B cell (primary cell): ENCODE results near the gene ITIH1. TPM values are rescaled to one million over a fixed set of nuclear protein-coding genes. Genes with fewer than 3 reads are reported as not detected.

ENCODE experiments used
- ATAC-seq: fragments of 200-7000 bp; cut with Tn5 transposase; one replicate; pipeline ENCODE4 v1.10.0; 2021; ENCODE audit warnings: low read depth, mild to moderate bottlenecking, moderate number of reproducible peaks, moderate library complexity
- CTCF ChIA-PET: fragments of 350-600 bp; sonication (Branson Sonifier 250); formaldehyde crosslinking; loops from one replicate; lab custom pipeline; 2021; ENCODE audit warnings: antibody characterized with exemption, inconsistent platforms; lab: Charles Lee
- POLR2A ChIA-PET: fragments of 350-600 bp; sonication (Branson Sonifier 250); formaldehyde crosslinking; loops from one replicate; lab custom pipeline; 2021; ENCODE audit warnings: antibody characterized with exemption; lab: Charles Lee
- DNase-seq: peaks from one replicate; pipeline ENCODE4 v3.0.0; 2013
- H2AFZ ChIP-seq: 2 replicates; pipeline ENCODE4 v1.6.1; 2012; ENCODE audit warnings: mild to moderate bottlenecking, low read depth, low read length; ENCODE audit not compliant: insufficient read depth, poor library complexity, severe bottlenecking
- H3K27ac ChIP-seq, 2 donors: 1 replicate in 1 of 2; 2 replicates in 1 of 2; pipeline ENCODE4 v1.5.1; 2012 to 2013; ENCODE audit warnings: low read length in 2 of 2, mild to moderate bottlenecking in 2 of 2, moderate library complexity in 1 of 2
- H3K27me3 ChIP-seq, 4 experiments: fragments of 200-600 bp in 1 of 4; sonication (generic) in 1 of 4; replicated peaks in 1 of 4; 1 replicate in 2 of 4; 2 replicates in 2 of 4; pipeline versions ENCODE4 v1.6.1 to v1.7.0; 2013 to 2016; ENCODE audit warnings: low read length in 3 of 4, mild to moderate bottlenecking in 2 of 4, mixed read lengths in 1 of 4, moderate library complexity in 1 of 4; ENCODE audit not compliant: insufficient read depth in 4 of 4, control insufficient read depth in 3 of 4; ENCODE audit errors: control extremely low read depth in 1 of 4
- H3K36me3 ChIP-seq, 2 experiments: replicated peaks in 1 of 2; 1 replicate in 1 of 2; 2 replicates in 1 of 2; pipeline versions ENCODE4 v1.6.1 to v1.7.1; 2013; ENCODE audit warnings: low read length in 1 of 2; ENCODE audit not compliant: insufficient read depth in 2 of 2, control insufficient read depth in 1 of 2; ENCODE audit errors: control extremely low read depth in 1 of 2, extremely low read depth in 1 of 2
- H3K4me1 ChIP-seq, 2 donors: fragments of 200-600 bp in 1 of 2; sonication (generic) in 1 of 2; 1 replicate in 1 of 2; 2 replicates in 1 of 2; pipeline versions ENCODE4 v1.5.1 to v1.6.1; 2013 to 2017; ENCODE audit warnings: low read length in 2 of 2; ENCODE audit not compliant: control insufficient read depth in 2 of 2, insufficient read depth in 2 of 2
- H3K4me2 ChIP-seq: replicated peaks from 2 replicates; pipeline ENCODE3; 2012; ENCODE audit warnings: mild to moderate bottlenecking, low read depth, low read length; ENCODE audit not compliant: poor library complexity, severe bottlenecking
- H3K4me3 ChIP-seq, 5 experiments: fragments of 200-600 bp in 1 of 5; sonication (generic) in 1 of 5; 1 replicate in 3 of 5; 2 replicates in 2 of 5; pipeline versions ENCODE4 v1.5.1 to v1.7.0; 2011 to 2016; ENCODE audit warnings: low read length in 4 of 5, mild to moderate bottlenecking in 4 of 5, low read depth in 2 of 5, control low read depth in 1 of 5, moderate library complexity in 1 of 5; ENCODE audit not compliant: insufficient read depth in 1 of 5; ENCODE audit errors: control extremely low read depth in 1 of 5, extremely low read depth in 1 of 5
- H3K79me2 ChIP-seq: fragments of 200-600 bp; sonication (generic); one replicate; pipeline ENCODE4 v1.6.0; 2016; ENCODE audit warnings: low read length; ENCODE audit not compliant: control insufficient read depth, insufficient read depth
- H3K9ac ChIP-seq: fragments of 200-600 bp; sonication (generic); 2 replicates; pipeline ENCODE4 v1.6.1; 2017; ENCODE audit warnings: mild to moderate bottlenecking, low read length, moderate library complexity
- H3K9me3 ChIP-seq, 3 donors: one replicate each; pipeline versions ENCODE4 v1.6.1 to v1.7.1; 2013; ENCODE audit warnings: low read length in 2 of 3; ENCODE audit not compliant: control insufficient read depth in 2 of 3, insufficient read depth in 1 of 3; ENCODE audit errors: control extremely low read depth in 1 of 3
- H4K20me1 ChIP-seq: 2 replicates; pipeline ENCODE4 v1.6.0; 2012; ENCODE audit warnings: mild to moderate bottlenecking, low read length; ENCODE audit not compliant: insufficient read depth, control insufficient read depth, poor library complexity, severe bottlenecking
- H3K27ac Mint-ChIP-seq: one replicate; pipeline ENCODE4 v1.8.0; 2021; ENCODE audit warnings: mixed read lengths
- H3K27me3 Mint-ChIP-seq: one replicate; pipeline ENCODE4 v1.8.0; 2021; ENCODE audit warnings: mixed read lengths
- H3K4me1 Mint-ChIP-seq: one replicate; pipeline ENCODE4 v1.8.0; 2021; ENCODE audit warnings: mixed read lengths
- H3K4me3 Mint-ChIP-seq: one replicate; pipeline ENCODE4 v1.8.0; 2021; ENCODE audit warnings: mixed read lengths
- H3K9me3 Mint-ChIP-seq: one replicate; pipeline ENCODE4 v1.8.0; 2022; ENCODE audit warnings: mixed read lengths; ENCODE audit not compliant: insufficient read depth
- EZH2 ChIP-seq: IDR thresholded peaks from 2 replicates; pipeline ENCODE4 v1.6.1; 2012; ENCODE audit warnings: borderline replicate concordance, low read depth, mild to moderate bottlenecking, moderate library complexity, low read length; ENCODE audit not compliant: insufficient read depth, poor library complexity, severe bottlenecking
- WGBS: methylation state at CpG from one replicate; pipeline ENCODE4 v1.1.5; 2013; ENCODE audit warnings: missing lambda C conversion rate; ENCODE audit not compliant: insufficient coverage; 5-methylcytosine and 5-hydroxymethylcytosine counted together
- intact Hi-C: fragments of 100-400 bp; cut with micrococcal nuclease; formaldehyde crosslinking; loops from one replicate; pipeline ENCODE4 v1.10.0; 2022
- polyA plus RNA-seq: library from polyadenylated mRNA; depleted of rRNA; stranded (reverse); fragments of >200 nt; gene quantifications from 2 replicates; pipeline ENCODE4 v1.2.3, GENCODE V29; 2012
- total RNA-seq, 2 donors: library from RNA; stranded (reverse); fragments of 120-200 nt in 1 of 2; gene quantifications; 1 replicate in 1 of 2; 2 replicates in 1 of 2; pipeline versions ENCODE4 v1.2.3 to v1.2.4, GENCODE V29; 2013 to 2022
- TF ChIP-seq, protein P1 (sequence below): fragments of 200-600 bp; IDR thresholded peaks from one replicate; pipeline ENCODE4 v1.8.0; 2022; ENCODE audit warnings: antibody characterized with exemption, mild to moderate bottlenecking

ITIH1 gene
- total and polyA plus RNA-seq, 2 donors (not counting 1 experiment from before 2014, with no cell fraction given): 2.0 TPM; not detected in 1

DNA sequence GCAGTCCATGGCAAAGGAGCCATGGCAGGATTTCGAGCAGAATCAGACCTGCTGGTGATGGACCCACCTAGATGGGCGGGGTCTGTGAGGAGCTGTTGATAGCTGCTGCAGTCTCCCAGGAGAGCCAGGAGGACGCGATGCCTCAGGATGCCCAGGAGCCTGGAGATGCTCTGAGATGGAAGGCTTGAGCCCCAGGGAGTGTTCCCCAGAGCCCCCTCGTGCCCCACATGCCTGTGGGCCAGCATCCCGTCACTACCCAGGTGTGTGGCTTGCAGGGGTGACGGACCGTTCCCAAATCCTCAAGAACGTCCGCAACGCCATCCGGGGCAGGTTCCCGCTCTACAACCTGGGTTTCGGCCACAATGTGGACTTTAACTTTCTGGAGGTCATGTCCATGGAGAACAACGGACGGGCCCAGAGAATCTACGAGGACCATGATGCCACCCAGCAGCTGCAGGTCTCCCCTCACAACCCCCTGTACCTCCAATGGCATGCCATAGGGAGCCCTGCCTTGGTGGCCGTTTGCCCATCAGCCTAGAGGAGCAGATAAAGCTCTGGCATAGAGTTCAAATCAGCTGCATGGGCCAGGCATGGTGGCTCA lies 6.7 kb downstream of the ITIH1 start:
- no peak for ATAC-seq
- Histone ChIP-seq H3K36me3 (no peaks in the 10 kb centered on the region), H3K9me3 (no peaks in the 10 kb centered on the region), H3K79me2 (no peaks in the 10 kb centered on the region), H4K20me1 (no peaks in the 10 kb centered on the region), H3K4me1 (peaks cover 9 to 13% of the 10 kb centered on the region in 2 donors), H3K4me2 (no peak overlapping the region), H2AFZ (no peak overlapping the region), H3K4me3 (no peak overlapping the region), H3K27ac (no peak overlapping the region), H3K27me3 (no peaks in the 10 kb centered on the region), H3K9ac (no peak overlapping the region)
- Mint-ChIP-seq H3K9me3 (no peaks in the 10 kb centered on the region), H3K4me3 (no peak overlapping the region), H3K4me1 (peaks cover 8% of the 10 kb centered on the region), H3K27ac (no peak overlapping the region), H3K27me3 (peaks cover 4% of the 10 kb centered on the region)
- POLR2A ChIA-PET: no interaction called here
- DNase-seq: no peak
- 87% methylated on average over 18 of the region's 18 CpGs for WGBS
- intact Hi-C loops: no loop called here
- CTCF ChIA-PET: no interaction called here
- TF ChIP-seq, protein P1, sequence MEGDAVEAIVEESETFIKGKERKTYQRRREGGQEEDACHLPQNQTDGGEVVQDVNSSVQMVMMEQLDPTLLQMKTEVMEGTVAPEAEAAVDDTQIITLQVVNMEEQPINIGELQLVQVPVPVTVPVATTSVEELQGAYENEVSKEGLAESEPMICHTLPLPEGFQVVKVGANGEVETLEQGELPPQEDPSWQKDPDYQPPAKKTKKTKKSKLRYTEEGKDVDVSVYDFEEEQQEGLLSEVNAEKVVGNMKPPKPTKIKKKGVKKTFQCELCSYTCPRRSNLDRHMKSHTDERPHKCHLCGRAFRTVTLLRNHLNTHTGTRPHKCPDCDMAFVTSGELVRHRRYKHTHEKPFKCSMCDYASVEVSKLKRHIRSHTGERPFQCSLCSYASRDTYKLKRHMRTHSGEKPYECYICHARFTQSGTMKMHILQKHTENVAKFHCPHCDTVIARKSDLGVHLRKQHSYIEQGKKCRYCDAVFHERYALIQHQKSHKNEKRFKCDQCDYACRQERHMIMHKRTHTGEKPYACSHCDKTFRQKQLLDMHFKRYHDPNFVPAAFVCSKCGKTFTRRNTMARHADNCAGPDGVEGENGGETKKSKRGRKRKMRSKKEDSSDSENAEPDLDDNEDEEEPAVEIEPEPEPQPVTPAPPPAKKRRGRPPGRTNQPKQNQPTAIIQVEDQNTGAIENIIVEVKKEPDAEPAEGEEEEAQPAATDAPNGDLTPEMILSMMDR: no peak
- no peak for TF ChIP-seq EZH2

DNA sequence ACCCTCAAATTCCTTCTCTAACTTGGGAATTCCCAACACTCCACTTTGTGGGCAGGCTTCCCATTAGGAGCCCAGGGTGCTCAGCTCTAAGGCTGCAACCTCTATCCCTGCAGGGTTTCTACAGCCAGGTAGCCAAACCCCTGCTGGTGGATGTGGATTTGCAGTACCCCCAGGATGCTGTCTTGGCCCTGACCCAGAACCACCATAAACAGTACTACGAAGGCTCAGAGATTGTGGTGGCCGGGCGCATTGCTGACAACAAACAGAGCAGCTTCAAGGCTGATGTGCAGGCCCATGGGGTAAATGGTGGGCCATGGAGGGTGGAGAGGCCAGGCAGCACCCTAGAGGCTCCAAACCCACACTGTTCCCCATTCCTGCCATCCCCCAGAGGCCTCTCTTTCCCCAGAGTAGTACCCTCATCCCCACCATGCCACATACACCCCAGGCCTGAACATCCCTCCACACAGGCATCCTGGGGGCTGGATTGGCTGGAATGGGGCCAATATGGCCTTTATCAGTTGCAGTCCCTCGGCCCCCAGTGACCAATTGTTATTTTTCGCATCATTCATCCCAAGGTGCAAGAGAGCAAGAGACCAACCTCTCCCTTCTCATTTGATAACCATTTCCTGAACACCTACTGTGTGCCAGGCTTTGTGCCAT lies 7.7 kb downstream of the ITIH1 start:
- Mint-ChIP-seq H3K27me3 (peaks cover 4% of the 10 kb centered on the region), H3K4me1 (no peaks in the 10 kb centered on the region), H3K9me3 (no peaks in the 10 kb centered on the region), H3K4me3 (no peak overlapping the region), H3K27ac (no peak overlapping the region)
- Histone ChIP-seq H3K4me2 (no peak overlapping the region), H3K9ac (no peak overlapping the region), H3K27ac (no peak overlapping the region), H3K4me3 (no peak overlapping the region), H3K79me2 (no peaks in the 10 kb centered on the region), H3K27me3 (no peaks in the 10 kb centered on the region), H4K20me1 (no peaks in the 10 kb centered on the region), H3K9me3 (no peaks in the 10 kb centered on the region), H3K36me3 (no peaks in the 10 kb centered on the region), H2AFZ (no peak overlapping the region), H3K4me1 (peaks cover 0 to 4% of the 10 kb centered on the region in 2 donors)
- DNase-seq (no peak), ATAC-seq (no peak)
- ChIA-PET CTCF (no interaction called here), POLR2A (no interaction called here)
- intact Hi-C loops: no loop called here
- WGBS: 100% methylated on average over 2 of the region's 5 CpGs
- no peak for TF ChIP-seq EZH2
- TF ChIP-seq, protein P1: no peak
